Retinal pigment epithelial cell (primary cell): ENCODE measurements around the gene IWS1.

ENCODE experiments used
- DNase-seq: peaks from one replicate; pipeline ENCODE4 v3.0.0-alpha.2; 2010; ENCODE audit warnings: low read depth
- H3K4me3 ChIP-seq: 2 replicates; pipeline ENCODE4 v1.5.1; 2011; ENCODE audit warnings: mild to moderate bottlenecking, low read length, control low read depth, moderate library complexity
- TF ChIP-seq, protein P1 (sequence below): conservative IDR thresholded peaks from 2 replicates; pipeline ENCODE4 v1.5.1; 2011; ENCODE audit warnings: low read depth, low read length, control low read depth, inconsistent platforms

IWS1 gene

DNA sequence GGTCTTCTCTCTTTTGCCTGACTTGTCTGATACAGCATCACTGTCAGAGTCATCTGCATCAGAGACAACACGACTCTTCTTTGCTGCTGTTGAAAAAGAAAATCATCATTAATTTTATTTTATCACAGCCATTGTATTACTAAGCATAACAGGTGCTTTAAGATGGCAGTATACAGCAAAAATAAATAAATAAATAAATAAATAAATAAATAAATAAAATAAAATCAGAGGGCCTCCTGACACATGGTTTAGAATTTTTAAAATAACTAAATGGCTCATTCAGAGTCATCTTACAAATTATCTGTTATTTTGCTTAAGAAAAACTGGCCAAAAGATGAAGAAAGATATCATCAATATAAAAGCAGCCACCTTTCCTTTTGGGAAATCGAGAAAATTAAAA, 22.8 kb downstream of the IWS1 start:
- DNase-seq: no peak
- TF ChIP-seq, protein P1, sequence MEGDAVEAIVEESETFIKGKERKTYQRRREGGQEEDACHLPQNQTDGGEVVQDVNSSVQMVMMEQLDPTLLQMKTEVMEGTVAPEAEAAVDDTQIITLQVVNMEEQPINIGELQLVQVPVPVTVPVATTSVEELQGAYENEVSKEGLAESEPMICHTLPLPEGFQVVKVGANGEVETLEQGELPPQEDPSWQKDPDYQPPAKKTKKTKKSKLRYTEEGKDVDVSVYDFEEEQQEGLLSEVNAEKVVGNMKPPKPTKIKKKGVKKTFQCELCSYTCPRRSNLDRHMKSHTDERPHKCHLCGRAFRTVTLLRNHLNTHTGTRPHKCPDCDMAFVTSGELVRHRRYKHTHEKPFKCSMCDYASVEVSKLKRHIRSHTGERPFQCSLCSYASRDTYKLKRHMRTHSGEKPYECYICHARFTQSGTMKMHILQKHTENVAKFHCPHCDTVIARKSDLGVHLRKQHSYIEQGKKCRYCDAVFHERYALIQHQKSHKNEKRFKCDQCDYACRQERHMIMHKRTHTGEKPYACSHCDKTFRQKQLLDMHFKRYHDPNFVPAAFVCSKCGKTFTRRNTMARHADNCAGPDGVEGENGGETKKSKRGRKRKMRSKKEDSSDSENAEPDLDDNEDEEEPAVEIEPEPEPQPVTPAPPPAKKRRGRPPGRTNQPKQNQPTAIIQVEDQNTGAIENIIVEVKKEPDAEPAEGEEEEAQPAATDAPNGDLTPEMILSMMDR: no peak
- H3K4me3 ChIP-seq: no peak overlapping the region

DNA sequence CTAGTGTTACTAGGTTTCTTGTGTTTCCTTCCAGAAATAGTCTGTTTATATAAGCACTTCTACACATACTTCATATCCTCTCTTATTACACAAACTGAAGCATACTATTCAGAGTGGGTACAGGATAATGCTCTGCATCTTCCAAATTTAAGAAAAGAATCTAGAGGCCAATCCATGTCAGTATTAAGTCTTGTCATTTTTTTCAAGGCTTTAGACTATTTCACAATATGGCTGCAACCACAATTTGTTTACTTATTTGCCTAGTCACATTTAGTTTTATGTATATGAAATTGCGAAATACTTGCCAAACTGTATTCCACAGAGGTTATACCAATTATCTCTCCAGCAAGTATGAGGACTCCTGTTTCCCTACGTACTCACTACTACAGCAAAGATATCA, 27.9 kb downstream of the IWS1 start:
- TF ChIP-seq, protein P1: no peak
- DNase-seq: no peak
- H3K4me3 ChIP-seq: no peak overlapping the region

DNA sequence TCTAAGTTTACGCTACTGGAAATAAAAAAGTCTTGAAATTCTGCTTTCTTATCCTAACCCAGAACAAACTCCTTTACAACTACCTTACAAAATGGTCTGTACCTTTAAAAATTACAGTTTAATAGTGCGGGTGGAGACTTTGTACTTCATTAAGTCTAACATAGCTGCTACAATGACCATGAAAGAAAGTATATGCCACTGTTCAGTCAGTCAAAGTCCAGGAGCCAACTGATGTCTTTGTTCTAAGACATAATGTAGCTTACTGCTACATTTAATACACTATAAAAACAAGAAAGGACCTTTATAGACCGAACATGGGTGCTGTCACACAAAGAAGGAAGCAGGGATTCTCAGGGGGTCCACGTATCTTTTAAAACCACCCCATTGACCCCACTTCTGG, 36.0 kb downstream of the IWS1 start:
- TF ChIP-seq, protein P1: no peak
- H3K4me3 ChIP-seq: no peak overlapping the region
- DNase-seq: no peak

DNA sequence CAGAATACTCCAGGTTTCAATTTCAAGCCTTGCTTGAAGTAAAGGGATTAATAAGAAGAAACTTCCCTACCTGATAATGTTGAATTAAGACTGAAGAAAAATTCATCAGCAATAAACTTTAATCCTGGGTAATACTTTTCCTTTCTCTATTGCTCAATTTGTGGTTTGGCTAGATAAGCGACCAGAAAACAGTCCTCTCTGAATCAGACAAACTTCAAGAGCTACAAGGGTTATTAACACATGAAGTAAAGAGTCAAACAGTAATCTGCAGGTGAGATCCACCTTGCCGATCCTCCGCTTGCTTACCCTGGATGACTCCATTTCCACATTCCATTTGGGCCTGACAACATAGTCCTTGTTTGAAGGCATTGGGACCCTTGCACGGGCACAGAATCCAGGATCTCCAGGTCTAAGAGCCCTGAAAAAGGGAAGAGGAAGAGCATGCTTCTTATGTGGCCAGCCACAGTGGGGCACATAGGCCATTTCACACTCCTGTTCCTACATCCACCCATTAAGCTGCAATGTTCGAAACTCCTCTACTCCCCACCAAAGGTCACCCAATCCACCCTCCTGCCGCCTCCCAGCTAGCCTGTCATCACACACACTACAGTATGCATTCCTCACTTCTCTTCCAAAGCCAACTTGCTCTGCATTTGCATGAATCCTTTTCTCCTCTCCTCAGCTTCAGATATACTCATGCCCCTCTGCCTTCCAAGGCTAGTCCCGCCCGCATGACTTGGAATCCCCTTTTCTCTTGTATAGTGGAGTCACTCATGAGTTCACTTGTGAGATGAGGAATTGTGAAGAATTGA, 39.8 kb downstream of the IWS1 start:
- TF ChIP-seq, protein P1: no peak
- no peak for DNase-seq

DNA sequence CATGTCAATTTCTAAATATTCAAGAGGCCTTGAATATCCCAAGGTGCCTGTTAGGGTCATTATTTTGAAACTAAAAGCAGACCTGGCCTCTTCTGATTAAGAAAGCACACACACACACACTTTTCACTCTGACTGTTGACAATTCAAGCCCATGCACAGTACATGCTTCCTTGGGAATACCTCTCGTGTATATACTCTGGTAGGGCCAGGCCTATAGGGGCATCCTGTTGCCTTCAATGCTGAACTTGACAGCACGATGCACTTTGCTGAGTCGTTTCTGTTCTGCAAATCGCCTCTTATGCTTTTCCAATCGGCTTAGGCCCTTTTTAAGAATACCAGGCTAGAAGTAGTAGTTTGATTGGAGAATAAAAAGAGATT, 40.6 kb downstream of the IWS1 start:
- H3K4me3 ChIP-seq: no peak overlapping the region
- TF ChIP-seq, protein P1: no peak
- no peak for DNase-seq

More for the DNA sequence above, 39.8 kb downstream of the IWS1 start:
- H3K4me3 ChIP-seq: no peak overlapping the region

DNA sequence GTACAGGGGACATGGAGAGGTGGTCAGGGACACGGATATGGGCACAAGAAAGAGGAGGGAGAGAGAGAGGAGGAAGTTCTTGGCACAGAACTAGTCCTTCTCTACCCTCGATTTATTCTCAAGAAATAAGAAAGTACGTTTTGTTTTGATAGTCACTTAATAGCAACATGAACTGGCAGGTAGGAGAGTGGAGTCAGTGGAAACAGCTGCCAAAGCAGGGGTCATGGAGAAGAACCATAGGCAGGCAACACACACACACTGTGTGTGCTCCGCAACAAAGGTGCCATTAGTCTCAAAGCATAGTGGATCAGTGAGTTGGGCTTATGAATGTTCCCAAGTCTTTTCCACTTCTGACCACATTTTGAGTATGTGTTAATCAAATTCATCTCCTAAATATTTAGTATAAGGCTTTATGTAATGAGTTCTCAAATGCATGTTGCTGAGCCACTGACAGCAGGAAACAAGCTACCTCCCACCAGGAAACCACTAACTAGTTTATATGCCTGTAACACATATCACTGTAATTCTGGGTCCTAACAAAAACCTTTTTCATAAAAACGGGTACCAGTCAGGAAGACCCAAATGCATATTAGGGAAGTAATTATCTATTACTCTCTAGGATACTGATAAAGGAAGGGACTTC, 41.1 kb downstream of the IWS1 start:
- no peak for DNase-seq
- TF ChIP-seq, protein P1: no peak
- no peak overlapping the region for H3K4me3 ChIP-seq

DNA sequence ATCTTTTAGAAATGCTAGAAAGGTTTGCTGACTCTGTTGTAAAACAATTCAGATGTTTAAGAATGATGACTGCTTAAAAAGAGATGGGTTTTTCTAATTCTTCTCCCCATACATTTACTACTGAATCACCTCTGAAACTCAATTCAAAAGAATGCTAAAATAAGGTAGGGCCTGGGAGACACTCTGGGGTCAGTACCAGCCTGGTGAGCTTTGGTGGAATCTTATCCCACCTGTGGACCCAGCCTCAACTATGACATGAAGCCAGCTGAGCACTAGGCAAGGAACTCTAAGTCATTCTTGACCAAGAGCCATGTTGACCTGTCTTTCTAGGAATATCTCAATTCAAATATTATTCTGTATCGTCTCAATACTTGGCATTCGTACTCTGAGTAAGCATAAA, 44.3 kb downstream of the IWS1 start:
- DNase-seq: no peak
- TF ChIP-seq, protein P1: no peak
- no peak overlapping the region for H3K4me3 ChIP-seq
